DND-41 (cell line): ENCODE results near the gene WNT3.

ENCODE experiments used
- EZH2 ChIP-seq: IDR thresholded peaks from 3 replicates; pipeline ENCODE4 v1.6.1; 2012; ENCODE audit warnings: borderline replicate concordance, low read depth, mild to moderate bottlenecking, moderate library complexity, low read length, inconsistent platforms; ENCODE audit not compliant: severe bottlenecking
- TF ChIP-seq, protein P1 (sequence below): IDR thresholded peaks from 2 replicates; pipeline ENCODE4 v1.5.1; 2012; ENCODE audit warnings: borderline replicate concordance, low read length, moderate library complexity, mild to moderate bottlenecking; ENCODE audit not compliant: poor library complexity, severe bottlenecking; ENCODE audit errors: extremely low read depth

- TF ChIP-seq, protein P1, sequence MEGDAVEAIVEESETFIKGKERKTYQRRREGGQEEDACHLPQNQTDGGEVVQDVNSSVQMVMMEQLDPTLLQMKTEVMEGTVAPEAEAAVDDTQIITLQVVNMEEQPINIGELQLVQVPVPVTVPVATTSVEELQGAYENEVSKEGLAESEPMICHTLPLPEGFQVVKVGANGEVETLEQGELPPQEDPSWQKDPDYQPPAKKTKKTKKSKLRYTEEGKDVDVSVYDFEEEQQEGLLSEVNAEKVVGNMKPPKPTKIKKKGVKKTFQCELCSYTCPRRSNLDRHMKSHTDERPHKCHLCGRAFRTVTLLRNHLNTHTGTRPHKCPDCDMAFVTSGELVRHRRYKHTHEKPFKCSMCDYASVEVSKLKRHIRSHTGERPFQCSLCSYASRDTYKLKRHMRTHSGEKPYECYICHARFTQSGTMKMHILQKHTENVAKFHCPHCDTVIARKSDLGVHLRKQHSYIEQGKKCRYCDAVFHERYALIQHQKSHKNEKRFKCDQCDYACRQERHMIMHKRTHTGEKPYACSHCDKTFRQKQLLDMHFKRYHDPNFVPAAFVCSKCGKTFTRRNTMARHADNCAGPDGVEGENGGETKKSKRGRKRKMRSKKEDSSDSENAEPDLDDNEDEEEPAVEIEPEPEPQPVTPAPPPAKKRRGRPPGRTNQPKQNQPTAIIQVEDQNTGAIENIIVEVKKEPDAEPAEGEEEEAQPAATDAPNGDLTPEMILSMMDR, result no peak
- TF ChIP-seq EZH2, result no peak
Observed at GRCh38 chr17:46803544-46803943, 14.9 kb downstream of the WNT3 start.
